ENCODE results near the gene KRTAP4-4.

DNA sequence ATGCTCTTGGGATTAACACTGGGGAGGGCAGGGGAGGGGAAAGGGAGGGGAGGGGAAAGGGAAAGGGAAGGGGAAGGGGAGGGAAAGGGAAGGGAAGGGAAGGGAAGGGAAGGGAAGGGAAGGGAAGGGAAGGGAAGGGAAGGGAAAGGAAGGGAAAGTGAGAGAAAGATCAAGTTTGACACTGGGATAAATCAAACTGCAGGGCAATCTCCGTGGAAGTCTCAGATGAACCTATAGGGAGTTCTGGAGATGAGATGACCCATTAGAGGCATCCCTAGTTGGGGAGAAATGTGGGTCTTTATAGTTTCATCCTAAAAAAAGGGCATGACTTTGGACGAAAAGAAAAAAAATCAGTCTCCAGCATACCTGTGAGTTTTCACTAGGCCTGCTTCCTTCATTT is 38.8 kb downstream of the KRTAP4-4 start:
- TF ChIP-seq, protein P1, sequence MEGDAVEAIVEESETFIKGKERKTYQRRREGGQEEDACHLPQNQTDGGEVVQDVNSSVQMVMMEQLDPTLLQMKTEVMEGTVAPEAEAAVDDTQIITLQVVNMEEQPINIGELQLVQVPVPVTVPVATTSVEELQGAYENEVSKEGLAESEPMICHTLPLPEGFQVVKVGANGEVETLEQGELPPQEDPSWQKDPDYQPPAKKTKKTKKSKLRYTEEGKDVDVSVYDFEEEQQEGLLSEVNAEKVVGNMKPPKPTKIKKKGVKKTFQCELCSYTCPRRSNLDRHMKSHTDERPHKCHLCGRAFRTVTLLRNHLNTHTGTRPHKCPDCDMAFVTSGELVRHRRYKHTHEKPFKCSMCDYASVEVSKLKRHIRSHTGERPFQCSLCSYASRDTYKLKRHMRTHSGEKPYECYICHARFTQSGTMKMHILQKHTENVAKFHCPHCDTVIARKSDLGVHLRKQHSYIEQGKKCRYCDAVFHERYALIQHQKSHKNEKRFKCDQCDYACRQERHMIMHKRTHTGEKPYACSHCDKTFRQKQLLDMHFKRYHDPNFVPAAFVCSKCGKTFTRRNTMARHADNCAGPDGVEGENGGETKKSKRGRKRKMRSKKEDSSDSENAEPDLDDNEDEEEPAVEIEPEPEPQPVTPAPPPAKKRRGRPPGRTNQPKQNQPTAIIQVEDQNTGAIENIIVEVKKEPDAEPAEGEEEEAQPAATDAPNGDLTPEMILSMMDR (CRISPR knock-in tag; IDR thresholded peaks at IDR 0.05): no peak
- TF ChIP-seq NCOR1 (IDR thresholded peaks at IDR 0.05; ENCODE audit: borderline replicate concordance, low read length) (no peak), POLR2A (IDR thresholded peaks at IDR 0.05; ENCODE audit: insufficient read depth in 1 of 2, low read depth in 2 of 2, low read length in 2 of 2) (no peak), TBL1XR1 (IDR thresholded peaks at IDR 0.05; ENCODE audit: borderline replicate concordance, low read length, partially characterized antibody) (no peak), ZNF737 (CRISPR knock-in tag; IDR thresholded peaks at IDR 0.05; ENCODE audit: borderline replicate concordance) (no peak), TBP (CRISPR knock-in tag; IDR thresholded peaks at IDR 0.05) (no peak)
- TF ChIP-seq, protein P2, sequence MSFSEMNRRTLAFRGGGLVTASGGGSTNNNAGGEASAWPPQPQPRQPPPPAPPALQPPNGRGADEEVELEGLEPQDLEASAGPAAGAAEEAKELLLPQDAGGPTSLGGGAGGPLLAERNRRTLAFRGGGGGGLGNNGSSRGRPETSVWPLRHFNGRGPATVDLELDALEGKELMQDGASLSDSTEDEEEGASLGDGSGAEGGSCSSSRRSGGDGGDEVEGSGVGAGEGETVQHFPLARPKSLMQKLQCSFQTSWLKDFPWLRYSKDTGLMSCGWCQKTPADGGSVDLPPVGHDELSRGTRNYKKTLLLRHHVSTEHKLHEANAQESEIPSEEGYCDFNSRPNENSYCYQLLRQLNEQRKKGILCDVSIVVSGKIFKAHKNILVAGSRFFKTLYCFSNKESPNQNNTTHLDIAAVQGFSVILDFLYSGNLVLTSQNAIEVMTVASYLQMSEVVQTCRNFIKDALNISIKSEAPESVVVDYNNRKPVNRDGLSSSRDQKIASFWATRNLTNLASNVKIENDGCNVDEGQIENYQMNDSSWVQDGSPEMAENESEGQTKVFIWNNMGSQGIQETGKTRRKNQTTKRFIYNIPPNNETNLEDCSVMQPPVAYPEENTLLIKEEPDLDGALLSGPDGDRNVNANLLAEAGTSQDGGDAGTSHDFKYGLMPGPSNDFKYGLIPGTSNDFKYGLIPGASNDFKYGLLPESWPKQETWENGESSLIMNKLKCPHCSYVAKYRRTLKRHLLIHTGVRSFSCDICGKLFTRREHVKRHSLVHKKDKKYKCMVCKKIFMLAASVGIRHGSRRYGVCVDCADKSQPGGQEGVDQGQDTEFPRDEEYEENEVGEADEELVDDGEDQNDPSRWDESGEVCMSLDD (CRISPR knock-in tag; IDR thresholded peaks at IDR 0.05; ENCODE audit: borderline replicate concordance): no peak

Measured in HepG2 (cell line).